ENCODE results near the gene RSAD1.
A peak's percentile ranks its signal among the peaks of the same experiment; 100 is the strongest.

The RSAD1 gene

DNA sequence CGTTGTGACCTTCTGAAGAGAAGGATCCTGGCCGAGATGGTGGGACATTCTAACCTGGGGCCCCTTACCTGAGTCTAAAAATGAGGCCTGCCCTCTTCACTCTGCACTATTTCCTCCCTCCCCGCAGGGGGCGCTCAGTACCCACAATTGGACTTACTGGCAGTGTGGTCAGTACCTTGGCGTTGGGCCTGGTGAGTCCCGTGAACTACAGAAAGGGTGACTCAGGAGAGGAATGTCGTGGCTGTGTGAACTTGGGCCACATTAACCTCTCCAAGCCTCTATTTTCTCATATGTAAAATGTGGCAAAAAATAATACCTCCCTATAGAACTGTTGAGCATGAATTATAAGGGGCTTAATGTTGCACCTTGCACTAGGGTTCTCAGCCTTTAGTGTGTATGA lies 3.9 kb downstream of the RSAD1 start:
- no peak overlapping the region for H3K4me3 ChIP-seq (ENCODE audit: low read depth, low read length)
- peak; percentile 99 for DNase-seq (ENCODE audit: low read depth)
- TF ChIP-seq, protein P1, sequence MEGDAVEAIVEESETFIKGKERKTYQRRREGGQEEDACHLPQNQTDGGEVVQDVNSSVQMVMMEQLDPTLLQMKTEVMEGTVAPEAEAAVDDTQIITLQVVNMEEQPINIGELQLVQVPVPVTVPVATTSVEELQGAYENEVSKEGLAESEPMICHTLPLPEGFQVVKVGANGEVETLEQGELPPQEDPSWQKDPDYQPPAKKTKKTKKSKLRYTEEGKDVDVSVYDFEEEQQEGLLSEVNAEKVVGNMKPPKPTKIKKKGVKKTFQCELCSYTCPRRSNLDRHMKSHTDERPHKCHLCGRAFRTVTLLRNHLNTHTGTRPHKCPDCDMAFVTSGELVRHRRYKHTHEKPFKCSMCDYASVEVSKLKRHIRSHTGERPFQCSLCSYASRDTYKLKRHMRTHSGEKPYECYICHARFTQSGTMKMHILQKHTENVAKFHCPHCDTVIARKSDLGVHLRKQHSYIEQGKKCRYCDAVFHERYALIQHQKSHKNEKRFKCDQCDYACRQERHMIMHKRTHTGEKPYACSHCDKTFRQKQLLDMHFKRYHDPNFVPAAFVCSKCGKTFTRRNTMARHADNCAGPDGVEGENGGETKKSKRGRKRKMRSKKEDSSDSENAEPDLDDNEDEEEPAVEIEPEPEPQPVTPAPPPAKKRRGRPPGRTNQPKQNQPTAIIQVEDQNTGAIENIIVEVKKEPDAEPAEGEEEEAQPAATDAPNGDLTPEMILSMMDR (conservative IDR thresholded peaks at IDR 0.05; ENCODE audit: low read depth, low read length), result peak; percentile 93

DNA sequence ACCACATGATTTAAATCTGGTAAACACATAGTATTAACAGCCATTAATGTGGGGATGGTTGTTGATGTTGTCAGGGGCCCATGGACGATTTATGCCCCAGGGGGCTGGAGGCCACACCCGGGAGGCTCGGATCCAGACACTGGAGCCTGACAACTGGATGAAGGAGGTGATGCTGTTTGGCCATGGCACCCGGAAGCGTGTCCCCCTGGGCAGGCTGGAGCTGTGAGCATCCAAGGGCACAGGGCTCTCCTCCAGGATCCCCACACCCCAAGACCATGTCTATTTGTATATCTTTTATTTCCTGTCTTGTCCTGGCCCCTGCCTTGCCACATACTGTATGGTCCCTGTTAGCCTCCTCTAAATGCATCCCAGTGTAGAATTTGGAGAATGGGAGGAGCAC lies 4.6 kb downstream of the RSAD1 start:
- no peak for DNase-seq (ENCODE audit: low read depth)
- TF ChIP-seq, protein P1 (conservative IDR thresholded peaks at IDR 0.05; ENCODE audit: low read depth, low read length), result no peak
- H3K4me3 ChIP-seq (ENCODE audit: low read depth, low read length), result no peak overlapping the region

DNA sequence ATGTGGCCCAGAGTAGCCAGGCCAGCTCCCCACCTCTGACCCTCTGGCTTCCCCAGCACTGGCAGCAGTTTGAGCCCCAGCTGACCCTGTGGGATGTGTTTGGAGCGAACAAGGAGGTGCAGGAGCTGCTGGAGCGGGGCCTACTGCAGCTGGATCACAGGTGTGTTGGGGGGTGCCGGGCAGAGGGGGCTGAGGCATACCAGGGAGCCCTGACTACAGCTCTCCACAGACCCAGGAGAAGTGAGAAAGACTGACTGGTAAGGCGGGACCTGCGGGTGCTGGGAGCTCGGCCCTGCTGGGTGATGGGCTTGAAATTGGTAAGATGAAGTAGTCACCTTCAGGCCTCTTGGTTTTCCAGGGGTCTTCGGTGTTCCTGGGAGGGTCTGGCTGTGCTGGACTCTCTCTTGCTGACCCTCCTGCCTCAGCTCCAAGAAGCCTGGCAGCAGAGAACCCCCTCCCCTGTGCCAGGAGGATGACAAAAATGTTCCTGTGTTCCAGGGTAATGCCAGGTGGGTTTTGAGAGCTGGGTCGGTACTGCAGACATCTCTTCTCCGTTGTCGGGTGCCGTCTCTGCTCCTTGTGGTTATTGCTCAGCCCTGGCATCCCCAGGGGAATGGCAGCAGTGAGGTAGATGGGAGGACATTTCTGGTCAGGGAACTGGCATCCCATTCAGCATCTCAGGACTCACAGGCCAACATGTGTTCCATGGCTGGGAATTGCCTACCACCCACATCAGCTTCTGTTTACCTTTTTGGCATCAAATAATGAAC lies 5.9 kb downstream of the RSAD1 start:
- no peak overlapping the region for H3K4me3 ChIP-seq (ENCODE audit: low read depth, low read length)
- TF ChIP-seq, protein P1 (conservative IDR thresholded peaks at IDR 0.05; ENCODE audit: low read depth, low read length), result no peak
- DNase-seq (ENCODE audit: low read depth), result no peak

DNA sequence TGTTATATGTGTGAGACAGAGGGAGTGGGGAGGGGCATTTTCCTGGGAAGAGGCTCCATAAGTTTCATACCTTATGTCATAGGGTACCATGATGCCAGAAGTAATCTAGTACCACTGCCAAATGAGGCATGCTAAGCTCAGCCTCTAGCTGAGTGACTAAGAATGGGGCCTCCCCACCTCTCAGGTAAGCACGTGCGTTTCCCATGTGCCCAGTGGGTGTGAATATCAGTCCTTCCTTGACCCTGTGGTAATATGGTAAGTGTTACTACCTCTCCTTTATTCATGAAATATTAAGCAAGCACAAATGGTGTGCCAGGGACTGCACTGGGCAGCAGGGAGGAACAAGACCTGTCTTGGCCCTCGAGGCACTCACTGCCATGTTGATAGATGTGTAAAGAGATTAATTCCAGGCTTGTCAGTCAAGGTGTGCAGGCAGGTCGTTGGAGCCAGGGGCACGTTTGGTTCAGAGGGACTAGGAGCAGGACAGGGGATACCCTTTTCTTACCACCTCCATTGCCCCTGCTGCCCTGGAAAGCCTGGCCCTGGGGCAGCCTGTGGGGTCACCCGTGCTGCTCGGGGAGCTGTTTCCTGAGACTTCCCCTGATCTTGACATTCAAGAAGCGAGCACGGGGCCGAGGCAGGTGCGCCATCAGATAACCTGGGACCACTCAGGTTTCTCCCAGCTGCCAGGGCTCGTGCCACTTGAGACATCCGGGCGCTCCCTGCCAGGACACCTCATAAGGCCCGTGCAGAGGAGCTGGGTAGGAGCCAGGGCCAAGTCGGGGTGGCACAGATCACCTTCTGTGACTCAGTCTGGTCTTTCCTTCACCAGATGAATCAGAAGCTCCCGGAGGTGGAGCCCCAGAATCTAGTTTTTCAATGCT lies 8.8 kb downstream of the RSAD1 start:
- H3K4me3 ChIP-seq (ENCODE audit: low read depth, low read length), result no peak overlapping the region
- no peak for DNase-seq (ENCODE audit: low read depth)
- TF ChIP-seq, protein P1 (conservative IDR thresholded peaks at IDR 0.05; ENCODE audit: low read depth, low read length), result no peak

DNA sequence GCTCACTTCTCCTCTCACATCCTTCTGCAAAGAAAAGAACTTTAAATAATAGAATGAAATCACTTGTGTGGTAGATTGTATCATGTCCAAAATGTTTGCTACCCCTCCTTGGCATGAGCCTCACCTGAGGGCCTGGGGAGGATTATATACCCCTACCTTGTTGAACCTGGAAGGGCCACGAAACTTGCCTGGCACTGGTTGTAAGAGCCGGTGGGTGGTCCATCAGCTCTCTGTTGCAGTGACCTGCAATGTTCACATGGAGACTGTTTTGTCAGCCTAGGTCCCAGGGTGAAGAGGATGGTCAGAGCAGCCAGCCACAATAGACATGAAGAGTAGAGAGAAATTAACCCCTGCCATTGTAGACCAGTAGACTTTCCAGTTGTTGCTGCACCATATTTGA lies 10.2 kb downstream of the RSAD1 start:
- no peak overlapping the region for H3K4me3 ChIP-seq (ENCODE audit: low read depth, low read length)
- TF ChIP-seq, protein P1 (conservative IDR thresholded peaks at IDR 0.05; ENCODE audit: low read depth, low read length), result no peak
- no peak for DNase-seq (ENCODE audit: low read depth)

DNA sequence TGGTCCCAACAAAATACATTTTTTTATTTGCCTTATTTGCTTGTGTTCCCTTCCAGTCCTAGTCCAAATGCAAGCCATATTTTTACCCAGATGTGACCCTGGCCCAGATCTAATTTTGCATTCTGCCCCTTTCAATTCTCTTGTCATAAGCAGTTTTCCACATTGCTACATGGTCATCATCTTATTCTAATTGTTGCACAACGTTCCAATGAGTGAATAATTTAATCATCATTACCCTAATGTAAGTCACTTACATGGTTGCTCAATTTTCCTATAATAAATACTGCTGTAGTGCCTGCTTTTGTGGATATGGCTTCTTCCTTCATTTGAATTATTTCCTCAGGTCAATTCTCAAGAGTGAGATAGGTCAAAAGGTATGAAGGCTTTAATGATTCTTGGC lies 12.8 kb downstream of the RSAD1 start:
- H3K4me3 ChIP-seq (ENCODE audit: low read depth, low read length), result no peak overlapping the region
- DNase-seq (ENCODE audit: low read depth), result no peak
- TF ChIP-seq, protein P1 (conservative IDR thresholded peaks at IDR 0.05; ENCODE audit: low read depth, low read length), result no peak
